NCI-H345 treated with DMSO at 0.1 percent for 48 hours (cell line): ENCODE results near the gene SLC8A1.
"Not testable (repeated sequence)": the region's sequence is repeated elsewhere in the genome, so short reads cannot be mapped to it uniquely, and the experiment has no call there.

Experiments used
- DNase-seq: peaks from one replicate; lab custom pipeline; 2025; ENCODE audit not compliant: unreplicated experiment; lab: John Stamatoyannopoulos, UW

The SLC8A1 gene

DNA sequence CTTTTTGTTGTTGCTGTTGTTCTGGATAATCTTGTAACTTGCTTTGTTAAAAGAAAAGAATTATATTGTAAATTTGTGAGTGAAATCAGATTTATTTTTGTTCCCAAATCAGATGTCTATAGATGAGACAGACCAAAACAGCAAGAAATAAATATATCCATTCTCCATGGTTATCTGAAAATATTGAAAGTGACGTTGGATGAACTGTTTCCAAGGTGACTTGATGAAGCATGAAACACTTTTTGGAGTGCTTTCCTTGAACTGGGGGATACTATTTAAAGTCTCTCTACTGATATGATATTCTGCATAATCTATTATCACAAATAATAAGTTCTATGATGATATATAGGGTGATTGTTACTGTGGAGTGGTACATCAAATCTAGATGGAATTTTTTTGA lies 357.4 kb downstream of the SLC8A1 start:
- no peak for DNase-seq

DNA sequence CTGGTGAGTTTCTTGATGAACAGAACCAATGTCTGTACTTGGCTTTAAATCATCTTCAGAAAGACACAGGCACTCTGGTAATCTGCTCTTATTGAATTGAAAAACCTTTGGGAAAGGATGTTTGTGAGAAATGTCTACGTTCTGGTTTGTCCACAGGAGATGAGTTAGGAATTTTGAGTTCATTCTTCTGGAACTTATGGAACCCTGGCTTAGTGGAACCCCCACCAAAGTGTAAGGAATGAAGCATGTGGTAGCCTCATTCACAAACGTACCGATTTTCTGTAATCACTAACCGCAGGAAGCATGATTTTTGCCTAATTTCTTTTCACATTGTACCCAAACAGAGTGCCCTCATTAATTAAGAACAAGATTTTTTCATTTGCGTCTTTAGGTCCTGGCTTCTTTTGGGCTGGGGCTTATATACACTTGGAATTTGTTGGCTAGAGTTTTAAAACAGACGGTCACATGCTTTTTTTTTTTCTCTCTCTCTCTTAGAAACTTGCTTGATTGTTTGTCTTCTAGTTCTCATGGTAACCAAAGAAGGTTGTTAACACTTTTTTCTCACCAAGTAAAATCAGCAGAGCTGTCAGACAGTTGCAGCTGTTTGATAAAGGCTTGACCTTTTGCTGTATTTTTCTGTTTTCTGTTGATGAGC lies 358.7 kb downstream of the SLC8A1 start:
- no peak for DNase-seq

DNA sequence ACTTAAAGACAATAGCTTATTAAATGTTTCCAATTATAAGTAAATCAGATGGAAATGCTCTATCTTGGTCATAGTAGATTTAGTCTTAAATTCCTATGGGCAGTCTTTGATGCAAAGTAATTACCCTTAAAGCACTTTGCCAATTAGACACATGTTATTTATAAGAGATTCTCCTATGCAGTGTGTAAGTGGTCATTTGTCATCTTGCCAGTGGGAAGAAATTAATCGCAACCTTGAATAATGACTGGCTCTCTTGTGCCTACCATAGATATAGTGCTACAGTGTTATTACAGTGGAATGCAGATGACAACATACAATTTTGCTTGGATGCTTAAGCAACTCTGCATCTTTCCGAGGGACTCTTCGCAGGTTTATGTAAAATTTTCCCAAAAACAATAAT lies 361.8 kb downstream of the SLC8A1 start:
- no peak for DNase-seq

DNA sequence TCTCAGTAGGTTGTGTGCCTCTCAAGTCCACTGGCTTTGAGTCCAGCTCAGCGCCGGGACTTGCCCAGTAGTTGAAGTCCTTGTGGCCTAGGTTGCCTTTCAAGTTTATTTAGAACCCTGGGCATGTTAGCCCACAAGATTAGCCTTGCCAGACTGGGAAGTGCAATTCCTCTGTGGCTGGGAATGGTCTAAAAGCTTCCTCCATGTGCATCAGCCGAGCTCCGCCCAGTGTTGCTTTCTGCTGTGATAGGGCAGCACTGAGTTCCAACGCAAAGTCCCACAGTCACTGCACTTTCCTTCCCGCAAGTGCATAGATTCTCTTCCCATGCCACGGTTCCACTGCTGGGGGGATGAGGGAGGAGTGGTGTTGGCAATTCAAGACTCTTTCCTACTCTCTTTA lies 364.0 kb downstream of the SLC8A1 start:
- no peak for DNase-seq

DNA sequence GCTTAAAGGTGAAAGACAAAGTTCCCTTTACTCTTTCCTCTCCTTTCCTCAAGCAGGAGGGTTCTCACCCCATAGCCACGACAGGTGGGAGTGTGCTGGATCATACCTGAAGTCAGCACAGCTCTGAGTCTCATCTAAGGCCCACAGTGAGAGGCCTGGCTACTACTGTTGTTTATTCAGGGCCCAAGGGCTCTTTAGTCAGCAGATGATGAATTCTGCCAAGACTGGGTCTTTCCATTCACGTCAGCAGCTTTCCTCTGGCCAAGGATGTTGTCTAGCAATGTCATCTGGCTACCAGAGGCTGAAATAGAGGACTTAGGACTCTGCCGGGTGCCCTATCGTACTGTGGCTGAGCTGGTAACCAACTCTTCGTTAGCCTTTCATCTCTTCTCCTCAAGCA lies 364.5 kb downstream of the SLC8A1 start:
- DNase-seq: no peak

DNA sequence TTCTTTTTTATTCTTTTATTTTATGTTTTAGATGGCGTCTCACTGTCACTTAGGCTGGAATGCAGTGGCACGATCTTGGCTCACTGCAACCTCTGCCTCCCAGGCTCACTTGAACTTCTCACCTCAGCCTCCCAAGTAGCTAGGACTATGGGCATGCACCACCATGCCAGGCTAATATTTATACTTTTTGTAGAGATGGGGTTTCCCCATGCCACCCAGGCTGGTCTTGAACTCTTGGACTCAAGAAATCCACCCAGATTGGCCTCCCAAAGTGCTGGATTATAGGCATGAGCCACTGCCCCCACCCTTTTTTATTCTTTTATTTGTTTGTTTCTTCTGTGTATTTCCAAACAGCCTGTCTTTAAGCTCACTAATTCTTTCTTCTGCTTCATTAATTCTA lies 366.1 kb downstream of the SLC8A1 start:
- DNase-seq: no peak

DNA sequence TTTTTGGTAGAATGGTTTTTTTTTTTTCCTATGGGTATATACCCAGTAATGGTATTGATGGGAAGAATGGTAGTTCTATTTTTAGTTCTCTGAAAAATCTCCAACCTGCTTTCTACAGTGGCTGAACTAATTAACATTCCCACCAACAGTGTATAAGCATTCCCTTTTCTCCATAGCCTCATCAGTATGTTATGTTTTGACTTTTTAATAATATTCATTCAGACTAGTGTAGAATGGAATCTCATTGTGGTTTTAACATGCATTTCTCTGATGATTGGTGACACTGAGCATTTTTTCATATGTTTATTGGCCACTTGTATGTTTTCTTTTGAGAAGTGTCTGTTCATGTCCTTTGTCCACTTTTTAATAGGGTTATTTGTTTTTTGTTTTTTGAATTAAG lies 378.6 kb downstream of the SLC8A1 start:
- DNase-seq: not testable (repeated sequence)

DNA sequence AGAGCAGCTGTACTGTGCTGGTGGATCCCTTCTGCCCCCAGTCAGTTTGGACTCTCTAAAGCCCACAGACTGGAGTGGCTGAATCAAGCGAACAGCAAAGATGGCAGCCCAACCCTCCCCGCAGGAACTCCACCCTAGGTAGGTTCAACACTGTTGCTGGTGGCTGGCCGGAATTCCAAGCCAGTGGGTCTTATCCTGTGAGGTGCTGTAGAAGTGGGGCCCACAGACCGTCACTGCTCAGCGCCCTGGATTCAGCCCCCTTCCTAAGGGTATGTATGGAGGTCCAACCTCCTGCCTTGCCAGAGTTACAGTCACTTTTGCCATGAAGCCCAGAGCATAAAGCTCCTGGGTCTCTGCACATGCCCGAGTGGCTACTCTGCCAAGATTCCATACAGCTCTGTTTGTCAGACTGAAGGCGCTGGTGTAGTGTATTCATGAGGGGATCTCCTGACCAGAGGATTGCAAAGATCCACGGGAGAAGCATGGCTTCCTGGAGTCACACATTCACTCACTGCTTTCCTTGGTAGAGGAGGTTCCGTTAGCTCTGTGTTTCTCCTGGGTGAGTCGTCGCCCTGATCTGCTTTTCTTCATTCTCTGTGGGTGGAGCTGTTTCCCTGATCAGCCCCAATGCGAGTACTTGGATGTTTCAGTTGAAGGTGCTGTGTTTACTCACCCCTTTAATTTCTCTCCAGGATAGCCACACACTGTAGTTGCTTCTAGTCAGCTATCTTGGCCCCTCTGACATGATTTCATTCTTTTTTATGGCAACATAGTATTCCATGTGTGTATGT lies 379.3 kb downstream of the SLC8A1 start:
- no peak for DNase-seq

DNA sequence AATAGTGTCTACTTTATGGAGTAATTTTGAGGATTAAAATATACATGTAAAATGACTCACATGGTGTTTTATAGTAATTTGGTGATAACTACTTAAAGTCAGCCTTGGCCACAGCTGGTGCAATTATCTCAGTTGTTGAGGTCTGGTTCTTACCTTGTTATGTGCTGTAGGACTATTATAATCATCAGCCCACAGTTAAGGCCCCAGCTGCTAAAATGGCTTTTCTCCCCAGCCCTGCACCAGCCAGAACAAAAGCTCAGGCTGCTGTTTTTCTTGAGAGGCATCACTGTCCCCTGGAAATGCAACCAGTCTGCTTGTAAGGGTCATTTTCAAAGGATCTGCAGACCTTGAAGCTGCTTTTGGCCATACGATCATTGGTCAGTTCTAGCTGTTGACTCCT lies 389.5 kb downstream of the SLC8A1 start:
- DNase-seq: no peak

DNA sequence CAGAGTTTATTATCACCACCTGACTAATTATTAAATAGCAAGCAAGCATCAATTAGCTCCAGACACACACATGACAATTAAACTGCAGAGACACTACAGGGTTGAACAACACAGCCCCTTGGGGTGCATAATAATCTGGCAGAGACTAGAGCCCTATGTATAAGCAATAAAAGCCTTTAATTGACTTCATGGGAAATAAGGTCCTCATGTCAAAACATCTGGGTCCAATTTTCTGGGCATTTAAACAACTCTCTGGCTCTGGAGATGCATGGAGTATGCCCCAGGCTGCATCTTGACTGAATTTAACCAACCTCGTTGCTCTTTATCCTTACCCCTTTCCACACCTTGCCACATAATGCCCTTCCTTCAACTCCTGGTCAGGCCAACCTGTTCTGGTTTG lies 402.1 kb downstream of the SLC8A1 start:
- DNase-seq: no peak

DNA sequence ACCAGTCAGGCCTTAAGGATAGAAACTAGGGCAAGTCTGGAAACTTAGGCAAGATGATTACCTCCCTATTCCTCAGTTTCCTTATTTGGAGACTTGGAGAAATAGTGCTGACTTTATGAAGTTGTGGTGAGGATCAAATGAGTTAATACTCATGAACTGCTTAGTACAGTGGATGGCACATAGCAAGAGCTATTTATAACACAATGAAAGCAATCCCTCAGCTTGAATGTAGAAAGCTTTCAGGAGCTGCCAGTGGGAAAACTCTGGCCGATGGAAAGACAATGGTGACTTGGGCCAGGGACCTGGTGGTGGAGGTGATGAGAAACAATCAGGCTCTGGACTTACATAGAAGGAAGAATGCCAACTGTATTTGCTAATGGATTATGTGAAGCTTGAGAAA lies 403.4 kb downstream of the SLC8A1 start:
- DNase-seq: no peak

DNA sequence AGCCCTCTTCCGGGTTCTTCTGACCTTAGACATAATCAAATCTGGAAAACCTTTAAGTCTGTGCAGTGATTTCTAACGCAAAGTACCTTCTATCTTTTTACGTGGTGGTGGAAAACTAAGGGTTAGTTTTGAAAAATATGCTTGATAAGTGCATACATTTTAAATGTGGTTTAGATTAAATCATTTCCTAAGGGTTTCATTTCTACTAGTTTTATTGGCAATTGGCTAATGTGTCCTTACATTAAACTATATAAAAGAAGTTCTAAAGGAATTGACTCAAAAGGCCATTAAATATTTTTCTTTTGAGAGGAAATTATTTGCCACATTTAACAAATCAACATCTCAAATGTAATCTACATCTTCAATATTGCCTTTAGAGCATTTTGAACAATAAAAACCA lies 404.5 kb downstream of the SLC8A1 start:
- no peak for DNase-seq
